HG02678 (cell line): ENCODE measurements around the gene SCYGR4.

Experiments
- ATAC-seq: cut with Tn5 transposase; IDR thresholded peaks from one replicate; pipeline ENCODE4 v1.9.1; 2021; ENCODE audit warnings: mild to moderate bottlenecking, moderate library complexity; ENCODE audit not compliant: unreplicated experiment

SCYGR4 gene

GRCh38 chr2:227613272-227613660 lies 4.0 kb upstream of the SCYGR4 start:
- no peak for ATAC-seq

GRCh38 chr2:227614246-227614645 lies 3.1 kb upstream of the SCYGR4 start:
- no peak for ATAC-seq

- ATAC-seq = no peak
Observed at GRCh38 chr2:227614740-227615139, 2.6 kb upstream of the SCYGR4 start, which contains the start of gene SCYGR3. Gene SCYGR3, minus strand, starts transcription at chr2:227614840. Its CDS starts 0 bp downstream, at chr2:227614840.

- ATAC-seq = no peak
Observed at GRCh38 chr2:227615181-227615580, 2.1 kb upstream of the SCYGR4 start.

- no peak for ATAC-seq
Observed at GRCh38 chr2:227615906-227616305, 1.4 kb upstream of the SCYGR4 start.

- ATAC-seq = no peak
Observed at GRCh38 chr2:227616631-227617030, 667 bp upstream of the SCYGR4 start.

- no peak for ATAC-seq
Observed at GRCh38 chr2:227623226-227623625, 5.9 kb downstream of the SCYGR4 start.

- ATAC-seq = no peak
Observed at GRCh38 chr2:227625420-227625819, 8.1 kb downstream of the SCYGR4 start.

GRCh38 chr2:227626580-227627151 lies 9.4 kb downstream of the SCYGR4 start:
- ATAC-seq = no peak

GRCh38 chr2:227627769-227628168 lies 10.5 kb downstream of the SCYGR4 start:
- ATAC-seq = peak; percentile 88

- ATAC-seq = no peak
Observed at GRCh38 chr2:227629435-227629834, 12.1 kb downstream of the SCYGR4 start.

- no peak for ATAC-seq
Observed at GRCh38 chr2:227630322-227630721, 13.0 kb downstream of the SCYGR4 start.

GRCh38 chr2:227632827-227633226 lies 15.5 kb downstream of the SCYGR4 start:
- no peak for ATAC-seq

- no peak for ATAC-seq
Observed at GRCh38 chr2:227634201-227634600, 16.9 kb downstream of the SCYGR4 start.

- no peak for ATAC-seq
Observed at GRCh38 chr2:227642656-227643055, 25.4 kb downstream of the SCYGR4 start.

- no peak for ATAC-seq
Observed at GRCh38 chr2:227643990-227644551, 26.8 kb downstream of the SCYGR4 start.

- ATAC-seq = no peak
Observed at GRCh38 chr2:227653419-227653818, 36.1 kb downstream of the SCYGR4 start.

- no peak for ATAC-seq
Observed at GRCh38 chr2:227654426-227654825, 37.1 kb downstream of the SCYGR4 start.

- ATAC-seq = no peak
Observed at GRCh38 chr2:227655454-227655853, 38.2 kb downstream of the SCYGR4 start.

GRCh38 chr2:227657199-227657845 lies 40.0 kb downstream of the SCYGR4 start:
- no peak for ATAC-seq

GRCh38 chr2:227661025-227661649 lies 43.8 kb downstream of the SCYGR4 start:
- no peak for ATAC-seq

GRCh38 chr2:227661827-227662226 lies 44.5 kb downstream of the SCYGR4 start:
- no peak for ATAC-seq
